Measurements from ENCODE around the gene POLDIP2. TPM values are rescaled to one million over a fixed set of nuclear protein-coding genes. Genes with fewer than 3 reads are reported as not detected.

Gene POLDIP2
- total and polyA plus RNA-seq, 2 of the 13 experiments (the other 11 are each of a cell fraction or from before 2014, with no cell fraction given): 85.9 to 114 TPM

DNA sequence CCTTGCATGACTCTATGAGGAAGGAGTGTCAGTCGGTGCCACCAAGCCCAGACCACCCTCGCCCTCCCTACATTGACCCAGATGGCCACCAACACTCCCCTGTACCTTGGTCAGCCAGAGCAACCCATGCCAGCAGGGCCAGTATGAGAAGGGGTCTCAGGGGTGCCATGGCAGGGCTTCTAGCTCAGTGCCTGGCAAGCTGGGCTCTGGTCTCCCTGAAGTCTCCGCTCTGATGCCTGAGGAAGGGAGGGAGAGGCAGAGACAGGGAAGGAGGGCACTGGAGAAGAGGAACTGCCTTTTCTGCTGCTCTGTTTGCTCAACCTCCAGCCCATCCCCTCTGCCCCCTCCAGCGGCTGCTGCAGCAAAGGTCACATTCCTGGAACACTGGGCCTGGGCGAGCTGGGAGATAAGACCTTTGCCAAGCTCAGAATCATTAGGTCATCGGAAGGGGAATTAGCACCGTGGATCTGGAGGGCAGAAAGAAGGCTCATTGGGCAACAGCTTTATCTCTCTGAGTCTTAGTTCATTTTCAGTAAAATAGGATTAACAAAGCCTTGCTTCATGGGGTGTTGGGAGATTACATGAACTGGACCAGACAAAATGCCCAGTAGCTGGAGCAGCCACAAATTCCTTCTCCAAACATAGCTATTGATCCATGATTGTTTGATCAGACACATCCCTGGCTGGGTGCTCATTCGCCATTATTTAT, 12.9 kb upstream of the POLDIP2 start, which contains the start of gene VTN (continued):
- TF ChIP-seq ZNF773 (CRISPR knock-in tag; IDR thresholded peaks at IDR 0.05; ENCODE audit: borderline replicate concordance) (no peak), KAT7 (CRISPR knock-in tag; IDR thresholded peaks at IDR 0.05; ENCODE audit: borderline replicate concordance) (peak; percentile 29; the same call in 1 of the 2 replicates), ZNF414 (CRISPR knock-in tag; IDR thresholded peaks at IDR 0.05) (0 out of 2 replicates have a peak, but pooled peaks have one; percentile 28), SRSF9 (IDR thresholded peaks at IDR 0.05; ENCODE audit: borderline replicate concordance, insufficient read depth, low read depth, low read length, poor library complexity, severe bottlenecking) (no peak), ZNF160 (CRISPR knock-in tag; IDR thresholded peaks at IDR 0.05) (no peak), NRL (CRISPR knock-in tag; IDR thresholded peaks at IDR 0.05; ENCODE audit: borderline replicate concordance) (peak; percentile 76; the same call in 1 of the 2 replicates), NFE2L1 (CRISPR knock-in tag; IDR thresholded peaks at IDR 0.05; ENCODE audit: borderline replicate concordance) (no peak), ZFP90 (CRISPR knock-in tag; IDR thresholded peaks at IDR 0.05; ENCODE audit: borderline replicate concordance) (peak; percentile 90; the same call in 1 of the 2 replicates), ZNF367 (CRISPR knock-in tag; IDR thresholded peaks at IDR 0.05; ENCODE audit: borderline replicate concordance) (no peak), MAFF (IDR thresholded peaks at IDR 0.05; ENCODE audit: low read depth, low read length) (no peak), HES4 (CRISPR knock-in tag; IDR thresholded peaks at IDR 0.05; ENCODE audit: borderline replicate concordance) (no peak), TCF7 (IDR thresholded peaks at IDR 0.05; ENCODE audit: low read depth) (peak; percentile 75), ETS1 (CRISPR knock-in tag; IDR thresholded peaks at IDR 0.05) (no peak), MATR3 (CRISPR knock-in tag; IDR thresholded peaks at IDR 0.05) (no peak), ZNF691 (CRISPR knock-in tag; IDR thresholded peaks at IDR 0.05; ENCODE audit: borderline replicate concordance, low read depth) (peak; percentile 81; the same call in 1 of the 2 replicates), ZNF430 (CRISPR knock-in tag; IDR thresholded peaks at IDR 0.05) (peak; percentile 71; the same call in 1 of the 2 replicates), POLR2G (IDR thresholded peaks at IDR 0.05; ENCODE audit: low read depth, low read length) (peak; percentile 56; the same call in 1 of the 2 replicates), DRAP1 (CRISPR knock-in tag; IDR thresholded peaks at IDR 0.05) (peak; percentile 74), NCOA2 (CRISPR knock-in tag; IDR thresholded peaks at IDR 0.05) (peak; percentile 91), RFX3 (CRISPR knock-in tag; IDR thresholded peaks at IDR 0.05) (no peak), MIER2 (CRISPR knock-in tag; IDR thresholded peaks at IDR 0.05) (peak; percentile 85), CBX5 (CRISPR knock-in tag; IDR thresholded peaks at IDR 0.05; ENCODE audit: borderline replicate concordance) (peak; percentile 85; the same call in 1 of the 2 replicates)
- TF ChIP-seq, protein P1, sequence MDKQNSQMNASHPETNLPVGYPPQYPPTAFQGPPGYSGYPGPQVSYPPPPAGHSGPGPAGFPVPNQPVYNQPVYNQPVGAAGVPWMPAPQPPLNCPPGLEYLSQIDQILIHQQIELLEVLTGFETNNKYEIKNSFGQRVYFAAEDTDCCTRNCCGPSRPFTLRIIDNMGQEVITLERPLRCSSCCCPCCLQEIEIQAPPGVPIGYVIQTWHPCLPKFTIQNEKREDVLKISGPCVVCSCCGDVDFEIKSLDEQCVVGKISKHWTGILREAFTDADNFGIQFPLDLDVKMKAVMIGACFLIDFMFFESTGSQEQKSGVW (CRISPR knock-in tag; IDR thresholded peaks at IDR 0.05; ENCODE audit: borderline replicate concordance): no peak
- TF ChIP-seq, protein P2, sequence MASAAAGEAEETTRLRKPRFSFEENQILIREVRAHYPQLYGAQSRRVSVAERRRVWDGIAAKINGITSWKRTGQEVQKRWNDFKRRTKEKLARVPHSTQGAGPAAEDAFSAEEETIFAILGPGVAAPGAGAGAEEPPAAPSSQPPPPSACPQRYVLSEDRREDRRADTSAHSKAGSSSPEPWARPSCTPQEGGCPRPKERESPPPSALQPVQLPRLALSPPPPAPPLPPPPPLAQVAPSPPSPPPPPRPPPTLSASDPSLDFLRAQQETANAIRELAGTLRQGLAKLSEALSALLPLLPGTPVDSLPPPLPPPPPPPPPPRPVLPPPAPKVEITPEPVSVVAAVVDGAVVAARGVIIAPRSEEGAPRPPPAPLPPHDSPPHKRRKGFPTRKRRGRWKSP (CRISPR knock-in tag; IDR thresholded peaks at IDR 0.05): peak; percentile 71
